Measurements from ENCODE around the gene TENT4B. TPM values are rescaled to one million over a fixed set of nuclear protein-coding genes. Genes with fewer than 3 reads are reported as not detected.

Gene TENT4B
- total and polyA plus RNA-seq, 2 experiments from 2014 or later, result 7.7 to 14.8 TPM

GRCh38 chr16:50188619-50189136 lies 35.6 kb downstream of the TENT4B start:
- Histone ChIP-seq H3K4me2 (no peak overlapping the region), H3K4me3 (no peak overlapping the region), H3K27me3 (no peaks in the 10 kb centered on the region), H3K79me2 (peaks cover 87% of the 10 kb centered on the region), H2AFZ (no peak overlapping the region), H3K27ac (no peak overlapping the region), H3K36me3 (replicated peaks; ENCODE audit: insufficient read depth, low read depth) (no peaks in the 10 kb centered on the region), H4K20me1 (ENCODE audit: insufficient read depth, poor library complexity, severe bottlenecking) (peaks cover 48% of the 10 kb centered on the region), H3K4me1 (ENCODE audit: insufficient read depth) (peaks cover 5% of the 10 kb centered on the region), H3K9me3 (ENCODE audit: low read depth) (no peaks in the 10 kb centered on the region), H3K9me2 (replicated peaks; ENCODE audit: insufficient read depth) (no peaks in the 10 kb centered on the region)
- WGBS (ENCODE audit: low lambda C conversion rate, missing lambda C conversion rate), result 78% methylated on average over 3 of the region's 3 CpGs
- no peak for DNase-seq (ENCODE audit: low spot score)
- TF ChIP-seq EZH2 (IDR thresholded peaks at IDR 0.05; ENCODE audit: borderline replicate concordance) (no peak), EZH2phosphoT487 (IDR thresholded peaks at IDR 0.05; ENCODE audit: low read depth, severe bottlenecking, unreplicated experiment) (no peak), CTCF (IDR thresholded peaks at IDR 0.05; ENCODE audit: poor library complexity) (no peak)

GRCh38 chr16:50190292-50190691 lies 37.2 kb downstream of the TENT4B start:
- Histone ChIP-seq H3K27me3 (no peaks in the 10 kb centered on the region), H3K9me2 (replicated peaks; ENCODE audit: insufficient read depth) (no peaks in the 10 kb centered on the region), H3K4me1 (ENCODE audit: insufficient read depth) (peaks cover 9% of the 10 kb centered on the region), H3K4me3 (no peak overlapping the region), H2AFZ (no peak overlapping the region), H3K36me3 (replicated peaks; ENCODE audit: insufficient read depth, low read depth) (no peaks in the 10 kb centered on the region), H3K79me2 (peaks cover 91% of the 10 kb centered on the region), H3K4me2 (no peak overlapping the region), H3K27ac (no peak overlapping the region), H3K9me3 (ENCODE audit: low read depth) (no peaks in the 10 kb centered on the region), H4K20me1 (ENCODE audit: insufficient read depth, poor library complexity, severe bottlenecking) (peaks cover 44% of the 10 kb centered on the region)
- WGBS (ENCODE audit: low lambda C conversion rate, missing lambda C conversion rate), result 90% methylated on average over 2 of the region's 2 CpGs
- no peak for DNase-seq (ENCODE audit: low spot score)
- no peak for TF ChIP-seq CTCF (IDR thresholded peaks at IDR 0.05; ENCODE audit: poor library complexity)
- no peak for TF ChIP-seq EZH2phosphoT487 (IDR thresholded peaks at IDR 0.05; ENCODE audit: low read depth, severe bottlenecking, unreplicated experiment)
- no peak for TF ChIP-seq EZH2 (IDR thresholded peaks at IDR 0.05; ENCODE audit: borderline replicate concordance)

- H3K4me2 ChIP-seq, result no peak overlapping the region
- WGBS (ENCODE audit: low lambda C conversion rate, missing lambda C conversion rate), result 94% methylated on average over 2 of the region's 2 CpGs
- H3K9me3 ChIP-seq (ENCODE audit: low read depth), result no peaks in the 10 kb centered on the region
- no peaks in the 10 kb centered on the region for H3K27me3 ChIP-seq
- peaks cover 98% of the 10 kb centered on the region for H3K79me2 ChIP-seq
- H3K4me1 ChIP-seq (ENCODE audit: insufficient read depth), result peaks cover 4% of the 10 kb centered on the region
- no peaks in the 10 kb centered on the region for H3K9me2 ChIP-seq (replicated peaks; ENCODE audit: insufficient read depth)
- H4K20me1 ChIP-seq (ENCODE audit: insufficient read depth, poor library complexity, severe bottlenecking), result peaks cover 34% of the 10 kb centered on the region
- no peak for DNase-seq (ENCODE audit: low spot score)
- H3K4me3 ChIP-seq, result no peak overlapping the region
- no peaks in the 10 kb centered on the region for H3K36me3 ChIP-seq (replicated peaks; ENCODE audit: insufficient read depth, low read depth)
- no peak overlapping the region for H2AFZ ChIP-seq
- TF ChIP-seq EZH2phosphoT487 (IDR thresholded peaks at IDR 0.05; ENCODE audit: low read depth, severe bottlenecking, unreplicated experiment) (no peak), EZH2 (IDR thresholded peaks at IDR 0.05; ENCODE audit: borderline replicate concordance) (no peak), CTCF (IDR thresholded peaks at IDR 0.05; ENCODE audit: poor library complexity) (no peak)
- no peak overlapping the region for H3K27ac ChIP-seq
Observed at GRCh38 chr16:50192386-50193050, 39.4 kb downstream of the TENT4B start.

Measured in hepatocyte (in vitro differentiated cells).